ENCODE data around the gene SCCPDH. TPM values are rescaled to one million over a fixed set of nuclear protein-coding genes. Genes with fewer than 3 reads are reported as not detected.

SCCPDH gene
- 10.1 and 10.5 TPM in 2 replicates for polyA plus RNA-seq (2013)

GRCh38 chr1:246724016-246724730, at the start of gene SCCPDH:
Gene SCCPDH, plus strand, starts transcription at chr1:246724409. Its CDS starts 14 bp downstream, at chr1:246724423.
- Histone ChIP-seq H4K91ac (ENCODE audit: low read depth, low read length) (peak within 1 kb of the TSS; percentile 88), H3K4me1 (ENCODE audit: control insufficient read depth in 1 of 2, insufficient read depth in 2 of 2, low read length in 2 of 2) (peaks cover 0 to 4% of the 10 kb centered on the region in 2 experiments), H2BK120ac (ENCODE audit: insufficient read depth, low read length, poor library complexity) (peak within 1 kb of the TSS; percentile 71), H2AFZ (ENCODE audit: insufficient read depth, low read length, poor library complexity) (peak within 1 kb of the TSS; percentile 91), H3K9me3 (ENCODE audit: insufficient read depth, low read depth, low read length) (peaks cover 6% of the 10 kb centered on the region), H3K4me2 (ENCODE audit: low read length) (peak within 1 kb of the TSS; percentile 92), H3K79me1 (ENCODE audit: low read length) (peaks cover 5% of the 10 kb centered on the region), H3K18ac (ENCODE audit: low read length) (peak within 1 kb of the TSS; percentile 74), H4K8ac (ENCODE audit: low read depth, low read length) (peak within 1 kb of the TSS; percentile 93), H2AK5ac (ENCODE audit: low read length) (no peak within 1 kb of the TSS), H3K36me3 (ENCODE audit: control insufficient read depth in 1 of 2, insufficient read depth in 2 of 2, low read length in 2 of 2) (peaks cover 0 to 3% of the 10 kb centered on the region in 2 experiments), H3K9ac (ENCODE audit: low read length) (peak within 1 kb of the TSS; percentile 62), H3K4ac (ENCODE audit: low read depth, low read length) (no peak within 1 kb of the TSS), H3K23ac (ENCODE audit: low read length) (no peak within 1 kb of the TSS), H2BK12ac (ENCODE audit: low read length) (peak within 1 kb of the TSS; percentile 34), H2BK5ac (ENCODE audit: low read depth, low read length, poor library complexity) (peak within 1 kb of the TSS; percentile 27), H3K27ac (ENCODE audit: low read depth, low read length) (peak within 1 kb of the TSS; percentile 14), H3K4me3 (ENCODE audit: low read depth, low read length) (peak within 1 kb of the TSS; percentile 81), H3K27me3 (ENCODE audit: insufficient read depth, low read length) (peaks cover 12% of the 10 kb centered on the region), H3K14ac (ENCODE audit: low read length) (peak within 1 kb of the TSS; percentile 93), H4K12ac (ENCODE audit: low read depth, low read length) (peak within 1 kb of the TSS; percentile 95), H3K79me2 (ENCODE audit: control insufficient read depth, insufficient read depth, low read length, poor library complexity) (peaks cover 4% of the 10 kb centered on the region)
- WGBS (ENCODE audit: extremely low coverage, insufficient coverage, insufficient read length), result no CpG with 5 or more reads among the region's 89 CpGs
- DNase-seq, result peak; percentile 52 to 63

GRCh38 chr1:246677842-246678241, 46.4 kb upstream of the SCCPDH start:
- Histone ChIP-seq H3K27ac (ENCODE audit: low read depth, low read length) (no peak overlapping the region), H3K4ac (ENCODE audit: low read depth, low read length) (no peak overlapping the region), H2AK5ac (ENCODE audit: low read length) (no peak overlapping the region), H3K27me3 (ENCODE audit: insufficient read depth, low read length) (no peaks in the 10 kb centered on the region), H3K14ac (ENCODE audit: low read length) (no peak overlapping the region), H4K12ac (ENCODE audit: low read depth, low read length) (no peak overlapping the region), H3K4me1 (ENCODE audit: control insufficient read depth in 1 of 2, insufficient read depth in 2 of 2, low read length in 2 of 2) (peaks cover 8% of the 10 kb centered on the region in 2 experiments), H2BK5ac (ENCODE audit: low read depth, low read length, poor library complexity) (no peak overlapping the region), H3K4me2 (ENCODE audit: low read length) (no peak overlapping the region), H3K9ac (ENCODE audit: low read length) (no peak overlapping the region), H3K18ac (ENCODE audit: low read length) (no peak overlapping the region), H4K91ac (ENCODE audit: low read depth, low read length) (no peak overlapping the region), H3K4me3 (ENCODE audit: low read depth, low read length) (no peak overlapping the region), H4K8ac (ENCODE audit: low read depth, low read length) (no peak overlapping the region), H2BK120ac (ENCODE audit: insufficient read depth, low read length, poor library complexity) (no peak overlapping the region), H3K9me3 (ENCODE audit: insufficient read depth, low read depth, low read length) (no peaks in the 10 kb centered on the region), H2BK12ac (ENCODE audit: low read length) (no peak overlapping the region), H3K36me3 (ENCODE audit: control insufficient read depth in 1 of 2, insufficient read depth in 2 of 2, low read length in 2 of 2) (no peaks in the 10 kb centered on the region), H3K79me1 (ENCODE audit: low read length) (peaks cover 8% of the 10 kb centered on the region), H3K79me2 (ENCODE audit: control insufficient read depth, insufficient read depth, low read length, poor library complexity) (no peaks in the 10 kb centered on the region), H2AFZ (ENCODE audit: insufficient read depth, low read length, poor library complexity) (no peak overlapping the region), H3K23ac (ENCODE audit: low read length) (no peak overlapping the region)
- no peak for DNase-seq
- WGBS (ENCODE audit: extremely low coverage, insufficient coverage, insufficient read length), result no CpG with 5 or more reads among the region's 2 CpGs

- no peak overlapping the region for H2AK5ac ChIP-seq (ENCODE audit: low read length)
- peaks cover 12% of the 10 kb centered on the region for H3K79me1 ChIP-seq (ENCODE audit: low read length)
- no peak overlapping the region for H3K18ac ChIP-seq (ENCODE audit: low read length)
- no peak overlapping the region for H2BK5ac ChIP-seq (ENCODE audit: low read depth, low read length, poor library complexity)
- H4K8ac ChIP-seq (ENCODE audit: low read depth, low read length), result peak overlapping the region; percentile 33
- no peak overlapping the region for H3K4ac ChIP-seq (ENCODE audit: low read depth, low read length)
- H3K79me2 ChIP-seq (ENCODE audit: control insufficient read depth, insufficient read depth, low read length, poor library complexity), result no peaks in the 10 kb centered on the region
- DNase-seq, result no peak
- no peaks in the 10 kb centered on the region for H3K36me3 ChIP-seq (ENCODE audit: control insufficient read depth in 1 of 2, insufficient read depth in 2 of 2, low read length in 2 of 2)
- H3K9ac ChIP-seq (ENCODE audit: low read length), result no peak overlapping the region
- H3K9me3 ChIP-seq (ENCODE audit: insufficient read depth, low read depth, low read length), result no peaks in the 10 kb centered on the region
- no peak overlapping the region for H2BK120ac ChIP-seq (ENCODE audit: insufficient read depth, low read length, poor library complexity)
- H2BK12ac ChIP-seq (ENCODE audit: low read length), result no peak overlapping the region
- WGBS (ENCODE audit: extremely low coverage, insufficient coverage, insufficient read length), result no CpG with 5 or more reads among the region's 18 CpGs
- no peaks in the 10 kb centered on the region for H3K27me3 ChIP-seq (ENCODE audit: insufficient read depth, low read length)
- H3K27ac ChIP-seq (ENCODE audit: low read depth, low read length), result no peak overlapping the region
- H2AFZ ChIP-seq (ENCODE audit: insufficient read depth, low read length, poor library complexity), result no peak overlapping the region
- H3K23ac ChIP-seq (ENCODE audit: low read length), result no peak overlapping the region
- no peak overlapping the region for H3K14ac ChIP-seq (ENCODE audit: low read length)
- H3K4me1 ChIP-seq (ENCODE audit: control insufficient read depth in 1 of 2, insufficient read depth in 2 of 2, low read length in 2 of 2), result peaks cover 13% of the 10 kb centered on the region in 2 experiments
- no peak overlapping the region for H4K91ac ChIP-seq (ENCODE audit: low read depth, low read length)
- H3K4me2 ChIP-seq (ENCODE audit: low read length), result no peak overlapping the region
- no peak overlapping the region for H4K12ac ChIP-seq (ENCODE audit: low read depth, low read length)
- H3K4me3 ChIP-seq (ENCODE audit: low read depth, low read length), result no peak overlapping the region
Observed at GRCh38 chr1:246678816-246679793, 45.1 kb upstream of the SCCPDH start.

GRCh38 chr1:246679794-246680177, 44.4 kb upstream of the SCCPDH start:
- no peak overlapping the region for H4K8ac ChIP-seq (ENCODE audit: low read depth, low read length)
- no peak overlapping the region for H3K23ac ChIP-seq (ENCODE audit: low read length)
- H3K9me3 ChIP-seq (ENCODE audit: insufficient read depth, low read depth, low read length), result no peaks in the 10 kb centered on the region
- H3K18ac ChIP-seq (ENCODE audit: low read length), result no peak overlapping the region
- peaks cover 12% of the 10 kb centered on the region for H3K79me1 ChIP-seq (ENCODE audit: low read length)
- no peak for DNase-seq
- H4K91ac ChIP-seq (ENCODE audit: low read depth, low read length), result no peak overlapping the region
- no peak overlapping the region for H3K4me2 ChIP-seq (ENCODE audit: low read length)
- H3K14ac ChIP-seq (ENCODE audit: low read length), result no peak overlapping the region
- no peak overlapping the region for H2AFZ ChIP-seq (ENCODE audit: insufficient read depth, low read length, poor library complexity)
- no CpG with 5 or more reads among the region's 1 CpG for WGBS (ENCODE audit: extremely low coverage, insufficient coverage, insufficient read length)
- no peak overlapping the region for H3K27ac ChIP-seq (ENCODE audit: low read depth, low read length)
- no peak overlapping the region for H3K9ac ChIP-seq (ENCODE audit: low read length)
- H3K4me1 ChIP-seq (ENCODE audit: control insufficient read depth in 1 of 2, insufficient read depth in 2 of 2, low read length in 2 of 2), result peaks cover 13% of the 10 kb centered on the region in 2 experiments
- no peak overlapping the region for H2AK5ac ChIP-seq (ENCODE audit: low read length)
- H2BK5ac ChIP-seq (ENCODE audit: low read depth, low read length, poor library complexity), result no peak overlapping the region
- H3K36me3 ChIP-seq (ENCODE audit: control insufficient read depth in 1 of 2, insufficient read depth in 2 of 2, low read length in 2 of 2), result no peaks in the 10 kb centered on the region
- no peak overlapping the region for H3K4me3 ChIP-seq (ENCODE audit: low read depth, low read length)
- H4K12ac ChIP-seq (ENCODE audit: low read depth, low read length), result no peak overlapping the region
- H3K27me3 ChIP-seq (ENCODE audit: insufficient read depth, low read length), result no peaks in the 10 kb centered on the region
- no peaks in the 10 kb centered on the region for H3K79me2 ChIP-seq (ENCODE audit: control insufficient read depth, insufficient read depth, low read length, poor library complexity)
- H2BK12ac ChIP-seq (ENCODE audit: low read length), result no peak overlapping the region
- H2BK120ac ChIP-seq (ENCODE audit: insufficient read depth, low read length, poor library complexity), result no peak overlapping the region
- no peak overlapping the region for H3K4ac ChIP-seq (ENCODE audit: low read depth, low read length)

Data from trophoblast cell (in vitro differentiated cells and primary cell).